LHCN-M2 (cell line): Measurements from ENCODE around the gene SELENOO. TPM values are rescaled to one million over a fixed set of nuclear protein-coding genes. Genes with fewer than 3 reads are reported as not detected.
A peak's percentile ranks its signal among the peaks of the same experiment; 100 is the strongest.

Source experiments
- DNase-seq: peaks from one replicate; pipeline ENCODE4 v3.0.0-alpha.2; 2012; ENCODE audit warnings: low read depth
- total RNA-seq: library from RNA; depleted of rRNA; stranded (reverse); fragments of >200 nt; gene quantifications from 2 replicates; pipeline ENCODE4 v1.2.3, GENCODE V29; 2014

Gene SELENOO
- total RNA-seq, 1 experiment from 2014 or later = 27.2 TPM

- no peak for DNase-seq
Observed at GRCh38 chr22:50232481-50233151, 31.8 kb downstream of the SELENOO start.

GRCh38 chr22:50233223-50233622, 32.4 kb downstream of the SELENOO start:
- DNase-seq = no peak

- DNase-seq = peak; percentile 19
Observed at GRCh38 chr22:50236731-50237409, 36.1 kb downstream of the SELENOO start.

- DNase-seq = no peak
Observed at GRCh38 chr22:50238755-50239154, 37.9 kb downstream of the SELENOO start.

GRCh38 chr22:50242406-50242949, 41.7 kb downstream of the SELENOO start:
- DNase-seq = no peak

GRCh38 chr22:50243685-50244419, 43.0 kb downstream of the SELENOO start:
- peak; percentile 50 for DNase-seq

GRCh38 chr22:50244420-50245213, 43.8 kb downstream of the SELENOO start, which contains the start of gene TUBGCP6:
Gene TUBGCP6 (minus strand): TSS chr22:50245023. CDS start chr22:50244459, 564 bp downstream.
- DNase-seq = peak; percentile 89

GRCh38 chr22:50245214-50246072, 44.6 kb downstream of the SELENOO start:
- DNase-seq = no peak

GRCh38 chr22:50246242-50247175, 45.7 kb downstream of the SELENOO start:
- no peak for DNase-seq

GRCh38 chr22:50247748-50248147, 46.9 kb downstream of the SELENOO start:
- DNase-seq = no peak

- no peak for DNase-seq
Observed at GRCh38 chr22:50248196-50249081, 47.6 kb downstream of the SELENOO start.

GRCh38 chr22:50249341-50250248, 48.8 kb downstream of the SELENOO start:
- no peak for DNase-seq

- no peak for DNase-seq
Observed at GRCh38 chr22:50250249-50250554, 49.4 kb downstream of the SELENOO start.

- peak; percentile 71 for DNase-seq
Observed at GRCh38 chr22:50250555-50251476, 50.0 kb downstream of the SELENOO start, which contains the start of gene HDAC10. Gene HDAC10 (minus strand): TSS chr22:50251265. CDS start chr22:50251032, 233 bp downstream.

GRCh38 chr22:50251477-50252081, 50.8 kb downstream of the SELENOO start:
- no peak for DNase-seq
